SK-N-SH (cell line): ENCODE results near the gene RELCH. TPM values are rescaled to one million over a fixed set of nuclear protein-coding genes. Genes with fewer than 3 reads are reported as not detected.

ENCODE experiments used
- CTCF ChIA-PET: fragments of 300-600, 350-600 bp; formaldehyde crosslinking; extraction: SDS; loops from one replicate; lab custom pipeline; 2021; lab: Yijun Ruan, JAX
- POLR2A ChIA-PET: fragments of 350-600 bp; sonication (Branson Sonifier 250); formaldehyde crosslinking; extraction: SDS; loops from one replicate; lab custom pipeline; 2020; ENCODE audit warnings: antibody characterized with exemption, inconsistent platforms; lab: Yijun Ruan, JAX
- DNase-seq: peaks from one replicate; pipeline ENCODE4 v3.0.0; 2012
- H2AFZ ChIP-seq: fragments of 200-600 bp; sonication (generic); 2 replicates; pipeline ENCODE4 v1.8.1; 2016; ENCODE audit warnings: antibody characterized with exemption, mild to moderate bottlenecking, low read depth
- H3F3A ChIP-seq: fragments of 200-600 bp; sonication (generic); replicated peaks from 2 replicates; pipeline ENCODE3; 2016; ENCODE audit warnings: antibody characterized with exemption, mild to moderate bottlenecking; ENCODE audit not compliant: insufficient read depth
- H3K27ac ChIP-seq, 2 experiments: fragments of 200-500 bp in 1 of 2; fragments of 200-600 bp in 1 of 2; sonication (Bioruptor generic) in 1 of 2; sonication (generic), shearing (Covaris generic) in 1 of 2; 2 replicates each; pipeline versions ENCODE4 v1.5.1 to v1.6.1; 2014 to 2016; ENCODE audit warnings: low read depth in 2 of 2, inconsistent platforms in 1 of 2, low read length in 1 of 2, mild to moderate bottlenecking in 1 of 2, mixed read lengths in 1 of 2
- H3K27me3 ChIP-seq: fragments of 200-600 bp; sonication (generic), shearing (Covaris generic); 2 replicates; pipeline ENCODE4 v1.6.1; 2016; ENCODE audit warnings: mixed run types; ENCODE audit not compliant: insufficient read depth
- H3K36me3 ChIP-seq, 2 experiments: fragments of 200-500 bp in 1 of 2; fragments of 200-600 bp in 1 of 2; sonication (Bioruptor generic) in 1 of 2; sonication (generic) in 1 of 2; replicated peaks in 1 of 2; 2 replicates each; pipeline versions ENCODE3 to v1.5.1; 2014 to 2016; ENCODE audit warnings: low read length in 1 of 2, mild to moderate bottlenecking in 1 of 2; ENCODE audit not compliant: insufficient read depth in 2 of 2, control insufficient read depth in 1 of 2
- H3K4me1 ChIP-seq, 2 experiments: fragments of 200-500 bp in 1 of 2; fragments of 200-600 bp in 1 of 2; sonication (Bioruptor generic) in 1 of 2; sonication (generic), shearing (Covaris generic) in 1 of 2; 2 replicates each; pipeline versions ENCODE4 v1.5.1 to v1.6.1; 2014 to 2016; ENCODE audit warnings: low read depth in 1 of 2, low read length in 1 of 2, mixed run types in 1 of 2; ENCODE audit not compliant: insufficient read depth in 2 of 2, control insufficient read depth in 1 of 2
- H3K4me2 ChIP-seq: fragments of 200-600 bp; sonication (generic), shearing (Covaris generic); 2 replicates; pipeline ENCODE4 v1.6.1; 2017; ENCODE audit warnings: mixed run types
- H3K4me3 ChIP-seq, 2 experiments: fragments of 200-500 bp in 1 of 2; fragments of 200-600 bp in 1 of 2; sonication (Bioruptor generic) in 1 of 2; sonication (generic), shearing (Covaris generic) in 1 of 2; 2 replicates each; pipeline versions ENCODE4 v1.5.1 to v1.8.1; 2014 to 2016; ENCODE audit warnings: low read depth in 2 of 2, inconsistent platforms in 1 of 2, low read length in 1 of 2, mild to moderate bottlenecking in 1 of 2, mixed read lengths in 1 of 2, moderate library complexity in 1 of 2
- H3K79me2 ChIP-seq: fragments of 200-600 bp; sonication (generic); 2 replicates; pipeline ENCODE4 v1.8.1; 2017; ENCODE audit warnings: mild to moderate bottlenecking; ENCODE audit not compliant: insufficient read depth
- H3K9ac ChIP-seq: fragments of 200-600 bp; sonication (generic); 2 replicates; pipeline ENCODE4 v1.6.1; 2017; ENCODE audit warnings: mixed run types
- H3K9me2 ChIP-seq: fragments of 200-600 bp; sonication (generic); 2 replicates; pipeline ENCODE4 v1.6.1; 2017; ENCODE audit warnings: mixed run types
- H3K9me3 ChIP-seq: fragments of 200-600 bp; sonication (generic); 2 replicates; pipeline ENCODE4 v1.6.1; 2017; ENCODE audit warnings: mixed run types, mild to moderate bottlenecking, moderate library complexity
- H4K20me1 ChIP-seq: fragments of 200-600 bp; sonication (generic); 2 replicates; pipeline ENCODE4 v1.6.1; 2017; ENCODE audit warnings: mild to moderate bottlenecking, mixed run types; ENCODE audit not compliant: insufficient read depth
- CHD2 ChIP-seq: fragments of 150-350 bp; IDR thresholded peaks from 2 replicates; pipeline ENCODE4 v1.6.1; 2018; ENCODE audit warnings: low read length; ENCODE audit not compliant: partially characterized antibody
- ELF1 ChIP-seq: IDR thresholded peaks from 2 replicates; pipeline ENCODE4 v1.4.0; 2012
- FOXJ3 ChIP-seq: sonication (generic); formaldehyde crosslinking; IDR thresholded peaks from 2 replicates; pipeline ENCODE4 v1.5.1; 2020; ENCODE audit warnings: mild to moderate bottlenecking, missing genetic modification reagents
- GATA2 ChIP-seq: sonication (generic); formaldehyde crosslinking; IDR thresholded peaks from 2 replicates; pipeline ENCODE4 v1.5.0; 2020; ENCODE audit warnings: mild to moderate bottlenecking, missing genetic modification reagents
- NRF1 ChIP-seq: IDR thresholded peaks from 2 replicates; pipeline ENCODE4 v1.6.1; 2012; ENCODE audit warnings: low read depth, mild to moderate bottlenecking, low read length
- RAD21 ChIP-seq: IDR thresholded peaks from 2 replicates; pipeline ENCODE4 v1.6.1; 2012; ENCODE audit warnings: mild to moderate bottlenecking, low read length
- RFX5 ChIP-seq: IDR thresholded peaks from 2 replicates; pipeline ENCODE4 v1.6.1; 2012; ENCODE audit warnings: mild to moderate bottlenecking, improper control_type of control experiment, low read length
- SIN3A ChIP-seq: IDR thresholded peaks from 2 replicates; pipeline ENCODE4 v1.6.1; 2012; ENCODE audit warnings: low read depth, mild to moderate bottlenecking, low read length, moderate library complexity, borderline replicate concordance
- TAF1 ChIP-seq: IDR thresholded peaks from 2 replicates; pipeline ENCODE4 v1.6.1; 2012; ENCODE audit warnings: low read depth, mild to moderate bottlenecking, low read length, moderate library complexity, borderline replicate concordance
- TEAD4 ChIP-seq: IDR thresholded peaks from 2 replicates; pipeline ENCODE4 v1.4.0; 2012; ENCODE audit warnings: mild to moderate bottlenecking, borderline replicate concordance; ENCODE audit not compliant: insufficient read depth
- WGBS: methylation state at CpG from one replicate; pipeline ENCODE4 v1.1.6; 2017; ENCODE audit warnings: low lambda C conversion rate; 5-methylcytosine and 5-hydroxymethylcytosine counted together
- polyA plus RNA-seq, 3 experiments: library from polyadenylated mRNA; depleted of rRNA; stranded (reverse); fragments of >200 nt; gene quantifications; 2 replicates each; pipeline ENCODE4 v1.2.3, GENCODE V29; 2012
- TF ChIP-seq, protein P1 (sequence below): fragments of 200-600 bp; sonication (generic); IDR thresholded peaks from 2 replicates; pipeline ENCODE4 v1.6.1; 2017; ENCODE audit warnings: antibody characterized with exemption, mild to moderate bottlenecking, moderate library complexity
- TF ChIP-seq, protein P2 (sequence below): IDR thresholded peaks from 2 replicates; pipeline ENCODE4 v1.4.0; 2012; ENCODE audit warnings: low read depth
- TF ChIP-seq, protein P3 (sequence below): IDR thresholded peaks from 2 replicates; pipeline ENCODE4 v1.4.0; 2012; ENCODE audit warnings: low read depth, borderline replicate concordance
- TF ChIP-seq, protein P4 (sequence below): fragments of 150-350 bp; IDR thresholded peaks from 2 replicates; pipeline ENCODE4 v1.6.1; 2016; ENCODE audit warnings: mild to moderate bottlenecking, low read depth, low read length

Gene RELCH
- polyA plus RNA-seq, 1 of the 3 experiments (the other 2 are of a cell fraction): 7.4 TPM

DNA sequence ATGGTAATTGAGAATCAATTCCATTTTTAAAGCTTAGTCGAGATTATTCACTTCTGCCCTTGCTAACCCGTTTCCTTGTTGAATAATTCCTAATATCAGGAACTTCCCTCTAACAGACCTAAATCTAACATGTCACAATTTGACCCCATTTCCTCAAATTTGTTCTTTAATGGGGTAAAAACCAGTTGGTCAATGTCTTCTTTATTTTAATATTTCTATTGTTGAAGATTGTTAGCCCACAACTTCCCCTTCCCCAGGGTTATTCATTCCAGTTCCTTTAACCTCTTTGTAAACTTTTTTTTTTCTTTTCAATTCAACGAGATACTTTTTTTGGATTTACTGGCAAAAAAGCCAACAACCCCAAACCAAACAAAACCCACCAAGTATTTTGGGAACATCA is 145.4 kb downstream of the RELCH start:
- WGBS: 92% methylated on average over 3 of the region's 3 CpGs
- Histone ChIP-seq H3K9ac (no peak overlapping the region), H3K4me1 (peaks cover 0 to 12% of the 10 kb centered on the region in 2 experiments; a peak in 2 of 4 replicates), H4K20me1 (no peaks in the 10 kb centered on the region), H3K9me3 (no peaks in the 10 kb centered on the region), H3K27me3 (no peaks in the 10 kb centered on the region), H3K4me3 (no peak overlapping the region), H3K36me3 (no peaks in the 10 kb centered on the region), H3K27ac (no peak overlapping the region), H3K79me2 (no peaks in the 10 kb centered on the region), H2AFZ (no peak overlapping the region), H3K4me2 (no peak overlapping the region), H3K9me2 (no peaks in the 10 kb centered on the region), H3F3A (no peaks in the 10 kb centered on the region)
- ChIA-PET CTCF (interaction anchor here (0.9 kb wide), 1 partner anchor 82 kb away, joined by 3 read pairs; no protein-coding TSS in a partner anchor), POLR2A (no interaction called here)
- TF ChIP-seq TEAD4 (no peak), CHD2 (no peak), FOXJ3 (CRISPR knock-in tag) (no peak), SIN3A (no peak), NRF1 (no peak), RAD21 (no peak), ELF1 (no peak)
- TF ChIP-seq, protein P1, sequence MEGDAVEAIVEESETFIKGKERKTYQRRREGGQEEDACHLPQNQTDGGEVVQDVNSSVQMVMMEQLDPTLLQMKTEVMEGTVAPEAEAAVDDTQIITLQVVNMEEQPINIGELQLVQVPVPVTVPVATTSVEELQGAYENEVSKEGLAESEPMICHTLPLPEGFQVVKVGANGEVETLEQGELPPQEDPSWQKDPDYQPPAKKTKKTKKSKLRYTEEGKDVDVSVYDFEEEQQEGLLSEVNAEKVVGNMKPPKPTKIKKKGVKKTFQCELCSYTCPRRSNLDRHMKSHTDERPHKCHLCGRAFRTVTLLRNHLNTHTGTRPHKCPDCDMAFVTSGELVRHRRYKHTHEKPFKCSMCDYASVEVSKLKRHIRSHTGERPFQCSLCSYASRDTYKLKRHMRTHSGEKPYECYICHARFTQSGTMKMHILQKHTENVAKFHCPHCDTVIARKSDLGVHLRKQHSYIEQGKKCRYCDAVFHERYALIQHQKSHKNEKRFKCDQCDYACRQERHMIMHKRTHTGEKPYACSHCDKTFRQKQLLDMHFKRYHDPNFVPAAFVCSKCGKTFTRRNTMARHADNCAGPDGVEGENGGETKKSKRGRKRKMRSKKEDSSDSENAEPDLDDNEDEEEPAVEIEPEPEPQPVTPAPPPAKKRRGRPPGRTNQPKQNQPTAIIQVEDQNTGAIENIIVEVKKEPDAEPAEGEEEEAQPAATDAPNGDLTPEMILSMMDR: no peak
- TF ChIP-seq, protein P2, sequence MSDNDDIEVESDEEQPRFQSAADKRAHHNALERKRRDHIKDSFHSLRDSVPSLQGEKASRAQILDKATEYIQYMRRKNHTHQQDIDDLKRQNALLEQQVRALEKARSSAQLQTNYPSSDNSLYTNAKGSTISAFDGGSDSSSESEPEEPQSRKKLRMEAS: no peak
- TF ChIP-seq, protein P3, sequence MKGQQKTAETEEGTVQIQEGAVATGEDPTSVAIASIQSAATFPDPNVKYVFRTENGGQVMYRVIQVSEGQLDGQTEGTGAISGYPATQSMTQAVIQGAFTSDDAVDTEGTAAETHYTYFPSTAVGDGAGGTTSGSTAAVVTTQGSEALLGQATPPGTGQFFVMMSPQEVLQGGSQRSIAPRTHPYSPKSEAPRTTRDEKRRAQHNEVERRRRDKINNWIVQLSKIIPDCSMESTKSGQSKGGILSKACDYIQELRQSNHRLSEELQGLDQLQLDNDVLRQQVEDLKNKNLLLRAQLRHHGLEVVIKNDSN: no peak
- TF ChIP-seq, protein P4, sequence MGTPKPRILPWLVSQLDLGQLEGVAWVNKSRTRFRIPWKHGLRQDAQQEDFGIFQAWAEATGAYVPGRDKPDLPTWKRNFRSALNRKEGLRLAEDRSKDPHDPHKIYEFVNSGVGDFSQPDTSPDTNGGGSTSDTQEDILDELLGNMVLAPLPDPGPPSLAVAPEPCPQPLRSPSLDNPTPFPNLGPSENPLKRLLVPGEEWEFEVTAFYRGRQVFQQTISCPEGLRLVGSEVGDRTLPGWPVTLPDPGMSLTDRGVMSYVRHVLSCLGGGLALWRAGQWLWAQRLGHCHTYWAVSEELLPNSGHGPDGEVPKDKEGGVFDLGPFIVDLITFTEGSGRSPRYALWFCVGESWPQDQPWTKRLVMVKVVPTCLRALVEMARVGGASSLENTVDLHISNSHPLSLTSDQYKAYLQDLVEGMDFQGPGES: no peak
- DNase-seq: no peak

DNA sequence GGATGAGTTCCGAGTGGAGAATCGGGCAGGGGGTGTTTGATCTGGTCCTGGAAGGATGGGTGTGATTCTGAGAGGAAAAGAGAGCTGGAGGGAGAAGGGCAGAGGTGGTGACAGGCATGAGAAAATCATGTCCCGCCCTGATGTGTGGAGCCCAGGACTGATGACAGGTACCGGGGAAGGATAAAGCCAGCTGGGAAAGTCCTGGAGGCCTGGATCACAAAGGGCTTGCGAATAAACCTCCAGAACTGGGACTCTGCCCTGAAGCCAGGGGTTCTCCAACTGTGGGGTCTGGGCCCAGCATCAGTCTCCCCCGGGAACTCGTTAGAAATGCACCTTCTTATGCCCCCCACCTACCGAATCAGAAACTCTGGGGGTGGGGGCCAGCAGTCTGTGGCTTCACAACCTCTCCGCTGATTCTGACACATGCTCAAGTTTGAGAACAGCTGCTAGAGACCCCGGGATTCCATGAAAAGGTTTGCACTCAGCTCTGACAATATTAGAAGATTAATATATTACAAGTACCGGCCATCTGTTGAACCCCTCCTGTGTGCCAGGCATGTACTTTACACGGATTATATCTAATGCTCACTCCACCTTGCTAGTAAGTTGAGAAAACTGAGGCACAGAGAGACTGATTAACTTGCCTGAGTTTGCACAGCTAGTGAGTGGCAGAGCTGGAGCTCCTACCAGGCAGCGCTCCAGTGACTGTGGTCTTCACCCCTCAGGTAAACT is 146.1 kb downstream of the RELCH start:
- ChIA-PET CTCF (no interaction called here), POLR2A (interaction anchor here (0.7 kb wide), 1 partner anchor 1802 kb away, joined by 4 read pairs; no protein-coding TSS in a partner anchor)
- Histone ChIP-seq H3K79me2 (no peaks in the 10 kb centered on the region), H3K9me3 (no peaks in the 10 kb centered on the region), H3K9me2 (no peaks in the 10 kb centered on the region), H2AFZ (no peak overlapping the region), H3K36me3 (no peaks in the 10 kb centered on the region), H3K4me2 (no peak overlapping the region), H3K4me1 (peaks cover 0 to 12% of the 10 kb centered on the region in 2 experiments; a peak in 2 of 4 replicates), H3K27me3 (no peaks in the 10 kb centered on the region), H3K27ac (no peak overlapping the region), H3K4me3 (no peak overlapping the region), H3K9ac (no peak overlapping the region), H4K20me1 (no peaks in the 10 kb centered on the region), H3F3A (no peaks in the 10 kb centered on the region)
- 85% methylated on average over 13 of the region's 13 CpGs for WGBS
- no peak for DNase-seq
- TF ChIP-seq RFX5 (no peak), TAF1 (no peak), RAD21 (no peak), GATA2 (CRISPR knock-in tag) (no peak)
